ENCODE results near the gene CD47.

Gene CD47

GRCh38 chr3:108097322-108098002, 6.6 kb upstream of the CD47 start:
- POLR2A ChIA-PET, result no interaction called here
- CTCF ChIA-PET, result no interaction called here
- TF ChIP-seq CTCF (IDR thresholded peaks at IDR 0.05; ENCODE audit: insufficient read depth, low read length, missing control alignments), result no peak
- no peak overlapping the region for H3K4me3 ChIP-seq (ENCODE audit: low read depth, low read length)
- DNase-seq (ENCODE audit: low read depth, low spot score), result no peak

- CTCF ChIA-PET, result no interaction called here
- H3K4me3 ChIP-seq (ENCODE audit: low read depth, low read length), result no peak overlapping the region
- no peak for TF ChIP-seq CTCF (IDR thresholded peaks at IDR 0.05; ENCODE audit: insufficient read depth, low read length, missing control alignments)
- POLR2A ChIA-PET, result no interaction called here
- no peak for DNase-seq (ENCODE audit: low read depth, low spot score)
These were observed 5.9 kb upstream of the CD47 start for GRCh38 chr3:108096532-108097321.

GRCh38 chr3:108093616-108094015, 2.8 kb upstream of the CD47 start:
- ChIA-PET CTCF (interaction anchor here (1.1 to 2.6 kb wide), 2 partner anchors 11 to 166 kb away, joined by 4 to 15 read pairs; no protein-coding TSS in a partner anchor), POLR2A (no interaction called here)
- H3K4me3 ChIP-seq (ENCODE audit: low read depth, low read length), result no peak overlapping the region
- TF ChIP-seq CTCF (IDR thresholded peaks at IDR 0.05; ENCODE audit: insufficient read depth, low read length, missing control alignments), result no peak
- DNase-seq (ENCODE audit: low read depth, low spot score), result no peak

- no peak overlapping the region for H3K4me3 ChIP-seq (ENCODE audit: low read depth, low read length)
- CTCF ChIA-PET, result interaction anchor here (1.0 to 2.6 kb wide), 3 partner anchors 12 to 166 kb away, joined by 3 to 15 read pairs (median 4); no protein-coding TSS in a partner anchor
- no peak for DNase-seq (ENCODE audit: low read depth, low spot score)
- TF ChIP-seq CTCF (IDR thresholded peaks at IDR 0.05; ENCODE audit: insufficient read depth, low read length, missing control alignments), result no peak
- POLR2A ChIA-PET, result no interaction called here
These were observed 2.2 kb upstream of the CD47 start for GRCh38 chr3:108093021-108093420.

GRCh38 chr3:108092501-108092900, 1.7 kb upstream of the CD47 start:
- no peak overlapping the region for H3K4me3 ChIP-seq (ENCODE audit: low read depth, low read length)
- no peak for DNase-seq (ENCODE audit: low read depth, low spot score)
- CTCF ChIA-PET, result interaction anchor here (1.0 to 2.6 kb wide), 3 partner anchors 12 to 165 kb away, joined by 3 to 15 read pairs (median 4); no protein-coding TSS in a partner anchor
- POLR2A ChIA-PET, result no interaction called here
- no peak for TF ChIP-seq CTCF (IDR thresholded peaks at IDR 0.05; ENCODE audit: insufficient read depth, low read length, missing control alignments)

Data from AG04449 (cell line).